SKM-1 (cell line): ENCODE measurements around the gene CACNA2D3.
"Not testable (repeated sequence)": the region's sequence is repeated elsewhere in the genome, so short reads cannot be mapped to it uniquely, and the experiment has no call there.

Source experiments
- DNase-seq: peaks from one replicate; lab custom pipeline; 2025; ENCODE audit not compliant: unreplicated experiment; lab: John Stamatoyannopoulos, UW

CACNA2D3 gene

DNA sequence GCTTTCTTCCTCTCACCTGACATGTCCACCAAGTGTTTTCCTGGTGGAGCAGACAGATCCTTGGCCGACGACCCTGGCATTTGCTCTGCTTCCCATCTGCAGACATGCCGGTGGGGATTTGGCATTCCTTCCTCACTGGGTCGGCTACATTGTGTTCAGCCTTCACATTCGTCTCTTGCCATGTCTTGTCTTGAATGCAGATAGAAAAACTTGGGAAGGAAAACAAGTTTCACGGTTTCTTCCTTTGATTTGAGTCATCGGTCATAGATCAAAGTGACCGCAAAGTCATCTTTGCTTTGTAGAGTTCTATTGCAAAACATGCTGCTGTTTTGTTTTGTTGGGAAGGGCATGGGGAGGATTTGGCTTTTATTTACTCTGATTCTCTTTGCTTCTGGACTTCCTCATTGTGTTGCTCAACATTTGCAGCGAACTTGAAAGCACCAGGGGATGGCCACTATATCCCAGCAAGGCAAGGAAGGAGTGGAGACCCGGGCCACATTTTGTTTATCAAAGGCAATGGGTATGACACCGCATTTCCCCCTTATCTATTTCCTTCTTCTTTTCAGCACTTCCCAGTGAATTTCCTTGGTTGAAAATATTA is 321.3 kb downstream of the CACNA2D3 start:
- DNase-seq, result no peak

- no peak for DNase-seq
These were observed 323.3 kb downstream of the CACNA2D3 start for GRCh38 chr3:54445630-54446029.

- DNase-seq, result no peak
These were observed 325.1 kb downstream of the CACNA2D3 start for GRCh38 chr3:54447427-54447826.

DNA sequence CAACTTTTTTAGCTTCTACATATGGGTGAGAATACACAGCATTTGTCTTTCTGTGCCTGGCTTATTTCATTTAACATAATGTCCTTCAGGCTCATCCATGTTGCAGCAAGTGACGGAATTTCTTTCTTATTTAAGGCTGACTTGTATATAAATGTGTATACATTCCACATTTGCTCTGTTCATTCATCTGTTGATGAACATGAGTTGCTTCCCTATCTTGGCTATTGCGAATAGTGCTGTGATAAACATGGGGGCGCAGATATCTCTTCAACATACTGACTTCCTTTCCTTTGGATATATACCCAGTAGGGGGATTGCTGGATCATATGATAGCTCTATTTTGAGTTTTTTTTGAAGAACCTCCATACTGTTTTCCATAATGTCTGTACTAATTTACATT is 332.5 kb downstream of the CACNA2D3 start:
- DNase-seq, result no peak

DNA sequence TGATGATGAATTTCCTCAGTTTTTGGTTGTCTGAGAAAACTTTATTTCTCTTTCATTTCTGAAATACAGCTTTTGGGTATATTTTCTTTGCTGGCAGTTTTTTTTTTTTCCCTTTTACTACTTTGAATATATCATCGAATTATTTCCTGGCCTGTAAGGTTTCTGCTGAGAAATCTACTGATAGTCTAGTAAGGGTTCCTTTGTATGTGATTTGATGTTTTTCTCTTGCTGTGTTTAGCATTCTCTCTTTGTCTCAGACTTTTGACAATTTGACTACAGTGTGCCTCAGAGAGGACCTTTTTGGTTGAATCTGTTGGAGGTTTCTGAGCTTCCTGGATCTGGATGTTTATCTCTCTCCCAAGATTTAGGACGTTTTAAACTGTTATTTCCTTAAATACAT is 336.0 kb downstream of the CACNA2D3 start:
- DNase-seq, result no peak

- not testable (repeated sequence) for DNase-seq
These were observed 342.2 kb downstream of the CACNA2D3 start for GRCh38 chr3:54464554-54464953.

- no peak for DNase-seq
These were observed 354.5 kb downstream of the CACNA2D3 start for GRCh38 chr3:54476891-54477290.

- DNase-seq, result no peak
These were observed 359.4 kb downstream of the CACNA2D3 start for GRCh38 chr3:54481606-54482365.

GRCh38 chr3:54484334-54484733 is 362.0 kb downstream of the CACNA2D3 start:
- no peak for DNase-seq

DNA sequence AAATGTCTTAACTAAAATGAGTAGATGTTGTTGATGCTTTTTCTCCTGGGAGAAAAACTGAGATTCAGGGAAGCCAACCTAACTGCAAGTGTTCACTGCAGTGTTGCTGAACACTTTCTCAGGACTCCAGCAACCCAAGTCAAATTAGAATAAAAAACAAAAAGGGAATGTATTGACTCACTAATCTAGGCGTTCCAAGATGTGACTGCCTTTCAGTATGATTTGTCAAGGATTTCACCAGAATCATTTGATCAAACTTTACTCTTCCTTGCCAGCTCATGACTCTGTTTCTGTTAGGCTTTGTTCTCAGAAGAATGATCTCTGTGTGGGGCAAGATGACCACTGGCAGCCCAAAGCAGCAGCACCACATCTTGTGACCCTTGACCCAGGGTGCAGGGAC is 364.0 kb downstream of the CACNA2D3 start:
- no peak for DNase-seq

DNA sequence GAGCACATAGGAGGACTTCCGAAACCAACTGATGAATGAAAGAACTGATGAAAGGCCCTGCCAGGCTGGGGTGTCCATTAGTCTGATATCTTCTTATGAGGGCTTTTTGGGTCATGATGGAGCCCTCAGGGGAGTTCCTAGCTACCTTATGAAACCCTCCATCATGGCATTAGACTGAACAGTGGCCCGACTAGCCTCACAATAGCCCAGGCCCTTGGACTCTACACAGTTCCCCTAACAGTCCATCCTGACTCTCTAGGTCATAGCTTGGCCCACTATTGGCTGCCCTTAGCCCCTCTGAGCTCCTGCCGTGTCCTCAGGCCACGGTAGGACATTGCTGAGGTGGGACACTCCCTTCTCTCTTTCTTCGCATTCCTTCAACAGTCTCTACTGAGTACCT is 365.9 kb downstream of the CACNA2D3 start:
- DNase-seq, result no peak

GRCh38 chr3:54494209-54494608 is 371.9 kb downstream of the CACNA2D3 start:
- no peak for DNase-seq

- no peak for DNase-seq
These were observed 384.3 kb downstream of the CACNA2D3 start for GRCh38 chr3:54506603-54507002.

GRCh38 chr3:54507876-54508460 is 385.6 kb downstream of the CACNA2D3 start:
- no peak for DNase-seq

- DNase-seq, result no peak
These were observed 388.2 kb downstream of the CACNA2D3 start for GRCh38 chr3:54510506-54510905.

DNA sequence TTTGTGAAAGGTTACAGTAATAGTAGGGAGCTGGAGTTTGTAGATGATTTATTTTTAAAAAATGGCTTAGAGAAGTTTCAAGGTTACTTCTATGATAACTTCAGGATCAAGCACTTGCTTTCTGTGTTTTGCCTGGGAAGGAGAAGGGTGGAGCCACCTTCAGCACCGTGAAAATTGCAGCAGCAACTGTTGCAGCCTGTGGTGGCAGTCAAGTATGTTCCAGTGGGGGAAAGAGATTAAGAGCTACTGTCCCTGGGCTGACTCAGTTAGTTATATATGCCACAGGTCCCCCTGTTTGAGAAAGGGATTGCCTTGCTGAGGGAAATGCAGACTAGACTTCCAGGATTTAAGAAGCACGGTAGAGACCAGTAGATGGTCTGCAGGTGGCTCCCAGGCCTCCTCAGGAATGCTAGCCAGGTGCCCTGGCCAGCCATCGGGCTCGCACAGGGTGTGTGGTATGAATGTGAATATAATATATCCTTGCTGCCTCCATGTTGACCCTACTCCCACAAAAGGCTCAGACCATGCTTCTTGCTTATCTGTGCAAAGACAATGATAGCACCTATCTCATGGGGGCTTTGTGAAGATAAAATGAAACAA is 389.5 kb downstream of the CACNA2D3 start:
- no peak for DNase-seq

- DNase-seq, result no peak
These were observed 391.7 kb downstream of the CACNA2D3 start for GRCh38 chr3:54514006-54514405.

DNA sequence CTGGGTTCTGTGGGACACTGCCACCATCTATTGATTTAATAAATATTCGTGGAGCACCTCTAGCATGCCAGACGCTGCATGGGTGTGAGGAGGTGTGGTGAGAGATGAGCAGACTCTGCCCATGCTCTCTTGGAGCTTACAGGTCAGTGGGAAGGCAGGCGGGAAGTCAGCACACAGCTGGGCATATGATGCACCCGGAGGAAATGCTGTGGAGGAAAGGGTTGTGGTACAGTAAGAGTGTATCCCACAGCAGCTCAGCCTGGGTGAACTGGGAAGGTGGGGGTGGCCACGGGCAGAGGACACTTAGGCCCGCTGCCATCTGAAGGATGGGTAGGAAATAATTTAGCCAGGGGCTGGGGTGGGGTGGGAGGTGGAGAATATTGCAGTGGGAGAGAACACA is 392.1 kb downstream of the CACNA2D3 start:
- DNase-seq, result no peak

GRCh38 chr3:54515441-54516213 is 393.3 kb downstream of the CACNA2D3 start:
- no peak for DNase-seq

- no peak for DNase-seq
These were observed 395.1 kb downstream of the CACNA2D3 start for GRCh38 chr3:54517424-54517823.

DNA sequence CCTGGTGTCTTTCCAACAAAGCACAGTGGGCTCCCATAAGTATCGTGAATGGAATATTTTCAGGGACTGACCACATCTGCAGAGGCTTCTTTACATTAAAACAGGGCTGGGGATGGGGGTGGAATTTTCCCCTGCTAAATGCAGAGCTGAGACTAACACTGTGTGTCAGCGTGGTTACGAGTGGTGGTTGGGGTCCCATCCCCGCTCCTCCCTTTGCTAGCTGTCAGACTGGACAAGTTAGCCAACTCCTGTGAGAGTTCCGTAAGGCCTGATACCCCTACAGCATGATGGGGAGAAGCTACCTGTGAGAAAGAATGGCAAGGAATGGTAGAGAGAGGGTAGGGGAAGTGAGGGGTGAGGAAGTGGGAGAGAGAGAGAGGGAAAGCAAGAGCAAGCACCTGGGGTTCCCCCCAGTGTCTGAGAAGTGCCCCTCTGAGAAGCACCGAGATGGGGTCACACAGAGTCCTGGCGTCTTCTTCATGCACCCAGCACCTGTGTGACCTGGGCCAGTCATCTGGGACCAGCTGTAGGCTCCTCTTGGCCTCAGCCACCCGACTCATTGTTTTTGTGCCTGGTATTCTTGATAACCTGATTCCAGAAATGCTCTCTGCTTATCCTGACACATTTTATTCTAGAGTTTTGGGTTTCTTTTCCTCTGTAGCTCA is 395.8 kb downstream of the CACNA2D3 start:
- no peak for DNase-seq
